ENCODE data around the gene SUPT7L. TPM values are rescaled to one million over a fixed set of nuclear protein-coding genes. Genes with fewer than 3 reads are reported as not detected.

SUPT7L gene
- total and polyA plus RNA-seq, 9 donors = 20.4 to 37.7 (median 24.5) TPM

DNA sequence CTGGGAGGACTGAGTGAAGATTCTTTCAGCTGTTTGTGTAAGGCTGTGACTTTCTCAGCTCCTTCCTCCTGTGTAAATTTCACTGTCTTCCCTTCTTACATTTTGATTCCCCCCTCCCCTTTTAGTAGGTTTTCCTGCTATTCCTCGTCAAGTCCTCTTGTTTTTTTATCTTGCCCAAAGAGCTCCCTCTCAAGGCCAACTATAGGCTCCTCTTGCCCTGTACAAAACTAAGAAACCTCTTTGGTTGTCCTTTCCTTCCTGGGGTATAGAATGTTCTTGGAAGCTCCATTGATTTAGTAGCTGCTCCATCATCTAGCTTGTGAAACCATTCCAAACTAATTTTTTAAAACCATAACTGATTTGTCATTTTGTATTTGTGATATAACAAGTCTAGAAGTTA lies 41.9 kb downstream of the SUPT7L start:
- TF ChIP-seq, protein P1, sequence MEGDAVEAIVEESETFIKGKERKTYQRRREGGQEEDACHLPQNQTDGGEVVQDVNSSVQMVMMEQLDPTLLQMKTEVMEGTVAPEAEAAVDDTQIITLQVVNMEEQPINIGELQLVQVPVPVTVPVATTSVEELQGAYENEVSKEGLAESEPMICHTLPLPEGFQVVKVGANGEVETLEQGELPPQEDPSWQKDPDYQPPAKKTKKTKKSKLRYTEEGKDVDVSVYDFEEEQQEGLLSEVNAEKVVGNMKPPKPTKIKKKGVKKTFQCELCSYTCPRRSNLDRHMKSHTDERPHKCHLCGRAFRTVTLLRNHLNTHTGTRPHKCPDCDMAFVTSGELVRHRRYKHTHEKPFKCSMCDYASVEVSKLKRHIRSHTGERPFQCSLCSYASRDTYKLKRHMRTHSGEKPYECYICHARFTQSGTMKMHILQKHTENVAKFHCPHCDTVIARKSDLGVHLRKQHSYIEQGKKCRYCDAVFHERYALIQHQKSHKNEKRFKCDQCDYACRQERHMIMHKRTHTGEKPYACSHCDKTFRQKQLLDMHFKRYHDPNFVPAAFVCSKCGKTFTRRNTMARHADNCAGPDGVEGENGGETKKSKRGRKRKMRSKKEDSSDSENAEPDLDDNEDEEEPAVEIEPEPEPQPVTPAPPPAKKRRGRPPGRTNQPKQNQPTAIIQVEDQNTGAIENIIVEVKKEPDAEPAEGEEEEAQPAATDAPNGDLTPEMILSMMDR (IDR thresholded peaks at IDR 0.05) = no peak
- TF ChIP-seq EP300 (IDR thresholded peaks at IDR 0.05) = no peak
- intact Hi-C loops (cut with DNase I) = no loop called here
- H3K9me3 ChIP-seq = no peaks in the 10 kb centered on the region
- DNase-seq = no peak
- no peak overlapping the region for H3K4me3 ChIP-seq
- WGBS, 3 donors = 64 to 69% (median 68%) methylated on average over 1 of the region's 1 CpG
- H3K27me3 ChIP-seq = no peaks in the 10 kb centered on the region
- H3K27ac ChIP-seq = no peak overlapping the region
- H3K36me3 ChIP-seq = no peaks in the 10 kb centered on the region
- no peaks in the 10 kb centered on the region for H3K4me1 ChIP-seq (ENCODE audit: insufficient read depth)

GRCh38 chr2:27615316-27615715 lies 48.1 kb downstream of the SUPT7L start:
- no peak overlapping the region for H3K4me3 ChIP-seq
- DNase-seq = no peak
- no peak overlapping the region for H3K27ac ChIP-seq
- no peaks in the 10 kb centered on the region for H3K4me1 ChIP-seq (ENCODE audit: insufficient read depth)
- intact Hi-C loops (cut with DNase I) = no loop called here
- no peaks in the 10 kb centered on the region for H3K9me3 ChIP-seq
- no peaks in the 10 kb centered on the region for H3K27me3 ChIP-seq
- TF ChIP-seq POLR2A (IDR thresholded peaks at IDR 0.05) (no peak), EP300 (IDR thresholded peaks at IDR 0.05) (no peak)
- TF ChIP-seq, protein P1 (IDR thresholded peaks at IDR 0.05) = no peak
- H3K36me3 ChIP-seq = no peaks in the 10 kb centered on the region
- 97 to 98% (median 98%) methylated on average over 3 of the region's 3 CpGs for WGBS, 3 donors

- Histone ChIP-seq H3K4me1 (ENCODE audit: insufficient read depth) (no peaks in the 10 kb centered on the region), H3K36me3 (no peaks in the 10 kb centered on the region), H3K4me3 (no peak overlapping the region), H3K9me3 (no peaks in the 10 kb centered on the region), H3K27ac (no peak overlapping the region), H3K27me3 (no peaks in the 10 kb centered on the region)
- no peak for DNase-seq
- WGBS, 3 donors = 94 to 99% (median 98%) methylated on average over 2 of the region's 2 CpGs
- TF ChIP-seq, protein P1 (IDR thresholded peaks at IDR 0.05) = no peak
- no peak for TF ChIP-seq POLR2A (IDR thresholded peaks at IDR 0.05)
- intact Hi-C loops (cut with DNase I) = no loop called here
These were observed 49.4 kb downstream of the SUPT7L start for GRCh38 chr2:27613985-27614384.

GRCh38 chr2:27606611-27607010 lies 56.8 kb downstream of the SUPT7L start:
- TF ChIP-seq POLR2A (IDR thresholded peaks at IDR 0.05) = no peak
- TF ChIP-seq EP300 (IDR thresholded peaks at IDR 0.05) = no peak
- TF ChIP-seq, protein P1 (IDR thresholded peaks at IDR 0.05) = no peak
- no peak overlapping the region for H3K27ac ChIP-seq
- intact Hi-C loops (cut with DNase I) = no loop called here
- no peaks in the 10 kb centered on the region for H3K9me3 ChIP-seq
- no peak overlapping the region for H3K4me3 ChIP-seq
- WGBS, 3 donors = 78 to 88% (median 78%) methylated on average over 2 of the region's 2 CpGs
- H3K36me3 ChIP-seq = no peaks in the 10 kb centered on the region
- no peaks in the 10 kb centered on the region for H3K4me1 ChIP-seq (ENCODE audit: insufficient read depth)
- DNase-seq = no peak
- no peaks in the 10 kb centered on the region for H3K27me3 ChIP-seq

Small RNA genes lying within 50 kb of the gene (small RNA-seq; reads per million reads assigned to genes)
- not detected for gene RF00340

Other genes starting within 250 kb of the SUPT7L start
- 100 to 1,000 TPM in 1 of 7 donors, 10 to 100 TPM in 6; 50.8 to 108 (median 90.0) TPM for gene NRBP1, start 235.0 kb downstream of the SUPT7L start, total RNA-seq
- gene NRBP1, start 235.0 kb downstream of the SUPT7L start, polyA plus RNA-seq = 100 to 1,000 TPM in 1 of 2 donors, 10 to 100 TPM in 1; 79.0 to 169 TPM
- 10 to 100 TPM in 1 of 7 donors, 1 to 10 TPM in 6; 2.0 to 34.5 (median 4.4) TPM for gene KRTCAP3, start 221.2 kb downstream of the SUPT7L start, total RNA-seq
- gene KRTCAP3, start 221.2 kb downstream of the SUPT7L start, polyA plus RNA-seq = 1 to 10 TPM in 1 of 2 donors, under 1 TPM in 1; 0.82 to 2.8 TPM
- 10 to 100 TPM; 37.0 to 52.1 (median 43.9) TPM for gene IFT172, start 173.9 kb downstream of the SUPT7L start, total RNA-seq
- 10 to 100 TPM; 23.9 to 28.9 TPM for gene IFT172, start 173.9 kb downstream of the SUPT7L start, polyA plus RNA-seq
- 100 to 1,000 TPM in 1 of 7 donors, 10 to 100 TPM in 6; 27.3 to 117 (median 53.1) TPM for gene FNDC4, start 168.4 kb downstream of the SUPT7L start, total RNA-seq
- 10 to 100 TPM; 40.2 to 62.3 TPM for gene FNDC4, start 168.4 kb downstream of the SUPT7L start, polyA plus RNA-seq
- gene GCKR, start 166.8 kb downstream of the SUPT7L start, total RNA-seq = 10 to 100 TPM in 3 of 7 donors, 1 to 10 TPM in 4; 1.3 to 14.5 (median 5.4) TPM
- 1 to 10 TPM; 4.6 to 4.7 TPM for gene GCKR, start 166.8 kb downstream of the SUPT7L start, polyA plus RNA-seq
- gene ZNF512, start 80.6 kb downstream of the SUPT7L start, total RNA-seq = 10 to 100 TPM; 40.2 to 69.3 (median 53.4) TPM
- 10 to 100 TPM; 28.8 to 79.7 TPM for gene ZNF512, start 80.6 kb downstream of the SUPT7L start, polyA plus RNA-seq
- gene CCDC121, start 34.6 kb downstream of the SUPT7L start, total RNA-seq = 1 to 10 TPM; 3.2 to 8.8 (median 6.5) TPM
- 1 to 10 TPM; 5.8 to 6.1 TPM for gene CCDC121, start 34.6 kb downstream of the SUPT7L start, polyA plus RNA-seq
- gene GPN1, start 34.6 kb downstream of the SUPT7L start, total RNA-seq = 10 to 100 TPM; 15.1 to 24.3 (median 21.4) TPM
- gene GPN1, start 34.6 kb downstream of the SUPT7L start, polyA plus RNA-seq = 10 to 100 TPM; 20.4 to 48.3 TPM
- gene SLC4A1AP, start 275 bp upstream of the SUPT7L start, total RNA-seq = 10 to 100 TPM; 15.0 to 19.2 (median 16.2) TPM
- 10 to 100 TPM; 14.6 to 22.0 TPM for gene SLC4A1AP, start 275 bp upstream of the SUPT7L start, polyA plus RNA-seq
- gene MRPL33, start 108.1 kb upstream of the SUPT7L start, total RNA-seq = 100 to 1,000 TPM in 2 of 7 donors, 10 to 100 TPM in 5; 50.5 to 185 (median 62.4) TPM
- gene MRPL33, start 108.1 kb upstream of the SUPT7L start, polyA plus RNA-seq = 100 to 1,000 TPM; 141 to 246 TPM
- 10 to 100 TPM in 1 of 7 donors, 1 to 10 TPM in 6; 1.9 to 32.9 (median 4.0) TPM for gene RBKS, start 226.8 kb upstream of the SUPT7L start, total RNA-seq
- 1 to 10 TPM; 2.4 to 6.9 TPM for gene RBKS, start 226.8 kb upstream of the SUPT7L start, polyA plus RNA-seq
- 10 to 100 TPM; 24.2 to 51.3 (median 46.8) TPM for gene BABAM2, start 227.1 kb upstream of the SUPT7L start, total RNA-seq
- gene BABAM2, start 227.1 kb upstream of the SUPT7L start, polyA plus RNA-seq = 10 to 100 TPM; 22.0 to 96.7 TPM